H1 (cell line): Measurements from ENCODE around the gene WDFY4. TPM values are rescaled to one million over a fixed set of nuclear protein-coding genes. Genes with fewer than 3 reads are reported as not detected.

Experiments used
- CTCF ChIA-PET: fragments of 300-600 bp; sonication (Branson Sonifier 250); formaldehyde crosslinking; loops from one replicate; lab custom pipeline; 2021; ENCODE audit not compliant: partially characterized antibody; lab: Charles Lee
- POLR2A ChIA-PET: fragments of 300-600 bp; sonication (Branson Sonifier 250); formaldehyde crosslinking; loops from one replicate; lab custom pipeline; 2021; ENCODE audit warnings: inconsistent platforms; ENCODE audit not compliant: partially characterized antibody; lab: Charles Lee
- DNase-seq, 2 experiments: peaks; one replicate each; pipeline versions ENCODE4 v3.0.0 to v3.0.0-alpha.2; 2010 to 2022; ENCODE audit warnings: low spot score in 2 of 2, low read depth in 1 of 2, mixed read lengths in 1 of 2
- FAIRE-seq: peaks from 2 replicates; lab custom pipeline; 2011; peaks lifted over from hg19 to GRCh38; lab: Jason Lieb, UNC
- H2AFZ ChIP-seq: 2 replicates; pipeline ENCODE4 v1.8.1; 2012; ENCODE audit warnings: low read length, inconsistent platforms
- H2AK5ac ChIP-seq: 2 replicates; pipeline ENCODE4 v1.6.1; 2013; ENCODE audit warnings: low read depth, low read length
- H2BK120ac ChIP-seq: replicated peaks from 2 replicates; pipeline ENCODE3; 2013; ENCODE audit warnings: low read depth, low read length, inconsistent platforms
- H2BK12ac ChIP-seq: 2 replicates; pipeline ENCODE4 v1.6.1; 2013; ENCODE audit warnings: low read depth, low read length
- H2BK15ac ChIP-seq: 2 replicates; pipeline ENCODE4 v1.6.1; 2013; ENCODE audit warnings: low read length
- H2BK20ac ChIP-seq: 2 replicates; pipeline ENCODE4 v1.6.1; 2013; ENCODE audit warnings: low read length
- H2BK5ac ChIP-seq: 2 replicates; pipeline ENCODE4 v1.6.1; 2013; ENCODE audit warnings: low read depth, low read length
- H3K14ac ChIP-seq: 2 replicates; pipeline ENCODE4 v1.6.1; 2013; ENCODE audit warnings: inconsistent platforms; ENCODE audit not compliant: insufficient read length
- H3K18ac ChIP-seq: 2 replicates; pipeline ENCODE4 v1.6.1; 2013; ENCODE audit warnings: low read length; ENCODE audit errors: extremely low read depth
- H3K23ac ChIP-seq: 2 replicates; pipeline ENCODE4 v1.6.1; 2013; ENCODE audit warnings: inconsistent platforms; ENCODE audit not compliant: insufficient read length
- H3K23me2 ChIP-seq: 2 replicates; pipeline ENCODE4 v1.6.1; 2013; ENCODE audit warnings: low read depth, low read length
- H3K27ac ChIP-seq: 2 replicates; pipeline ENCODE4 v1.6.1; 2011; ENCODE audit warnings: low read depth, low read length, inconsistent platforms
- H3K27me3 ChIP-seq, 4 experiments: replicated peaks in 1 of 4; 1 replicate in 1 of 4; 2 replicates in 3 of 4; pipeline versions ENCODE4 v1.6.1 to v1.8.1; 2011 to 2013; ENCODE audit warnings: low read length in 3 of 4, mild to moderate bottlenecking in 3 of 4, inconsistent platforms in 2 of 4, mixed read lengths in 2 of 4, moderate library complexity in 1 of 4; ENCODE audit not compliant: control insufficient read depth in 3 of 4, insufficient read depth in 3 of 4; ENCODE audit errors: extremely low read depth in 1 of 4
- H3K36me3 ChIP-seq, 4 experiments: 2 replicates each; pipeline versions ENCODE4 v1.6.1 to v1.8.1; 2011 to 2013; ENCODE audit warnings: mild to moderate bottlenecking in 4 of 4, low read length in 3 of 4, moderate library complexity in 2 of 4, control low read depth in 1 of 4, inconsistent platforms in 1 of 4; ENCODE audit not compliant: insufficient read depth in 4 of 4, control insufficient read depth in 2 of 4
- H3K4ac ChIP-seq: replicated peaks from 2 replicates; pipeline ENCODE3; 2013; ENCODE audit warnings: low read length, low read depth, mixed read lengths, inconsistent platforms; ENCODE audit not compliant: insufficient read length
- H3K4me1 ChIP-seq, 4 experiments: replicated peaks in 1 of 4; 1 replicate in 1 of 4; 2 replicates in 3 of 4; pipeline versions ENCODE4 v1.6.1 to v1.8.1; 2011 to 2013; ENCODE audit warnings: low read length in 3 of 4, inconsistent platforms in 2 of 4, mixed read lengths in 1 of 4; ENCODE audit not compliant: insufficient read depth in 4 of 4, control insufficient read depth in 3 of 4
- H3K4me2 ChIP-seq, 2 experiments: 2 replicates each; pipeline versions ENCODE4 v1.6.1 to v1.8.1; 2011 to 2013; ENCODE audit warnings: low read depth in 2 of 2, low read length in 2 of 2, control low read depth in 1 of 2, inconsistent platforms in 1 of 2, mild to moderate bottlenecking in 1 of 2; ENCODE audit not compliant: insufficient read depth in 1 of 2
- H3K4me3 ChIP-seq, 4 experiments: fragments of 200-600, 300-600 bp in 1 of 4; sonication (generic), shearing (Covaris generic), sonication (Bioruptor Twin) in 1 of 4; 2 replicates each; pipeline versions ENCODE4 v1.5.1 to v1.8.1; 2011 to 2016; ENCODE audit warnings: low read length in 4 of 4, low read depth in 3 of 4, control low read depth in 2 of 4, inconsistent platforms in 2 of 4, mild to moderate bottlenecking in 2 of 4, mixed read lengths in 1 of 4, moderate library complexity in 1 of 4; ENCODE audit not compliant: insufficient read depth in 2 of 4; ENCODE audit errors: extremely low read depth in 1 of 4
- H3K56ac ChIP-seq: replicated peaks from 2 replicates; pipeline ENCODE3; 2013; ENCODE audit warnings: low read depth, mild to moderate bottlenecking, mixed read lengths, low read length, inconsistent platforms; ENCODE audit not compliant: insufficient read length
- H3K79me1 ChIP-seq: 2 replicates; pipeline ENCODE4 v1.6.1; 2013; ENCODE audit warnings: low read depth, low read length, control low read depth
- H3K79me2 ChIP-seq, 2 experiments: 2 replicates each; pipeline versions ENCODE4 v1.6.1 to v1.8.1; 2012 to 2013; ENCODE audit warnings: low read length in 2 of 2, mild to moderate bottlenecking in 2 of 2, inconsistent platforms in 1 of 2; ENCODE audit not compliant: insufficient read depth in 2 of 2, control insufficient read depth in 1 of 2
- H3K9ac ChIP-seq, 4 experiments: replicated peaks in 1 of 4; 1 replicate in 1 of 4; 2 replicates in 3 of 4; pipeline versions ENCODE4 v1.6.1 to v1.8.1; 2011 to 2013; ENCODE audit warnings: low read depth in 3 of 4, low read length in 3 of 4, control low read depth in 2 of 4, mild to moderate bottlenecking in 2 of 4, moderate library complexity in 2 of 4, inconsistent platforms in 1 of 4; ENCODE audit errors: extremely low read depth in 1 of 4
- H3K9me3 ChIP-seq, 2 experiments: 2 replicates each; pipeline versions ENCODE4 v1.6.1 to v1.8.1; 2012 to 2013; ENCODE audit warnings: mild to moderate bottlenecking in 2 of 2, moderate library complexity in 2 of 2, control low read depth in 1 of 2, inconsistent platforms in 1 of 2, low read depth in 1 of 2, low read length in 1 of 2, mixed read lengths in 1 of 2; ENCODE audit not compliant: insufficient read depth in 2 of 2
- H4K20me1 ChIP-seq, 2 experiments: replicated peaks in 1 of 2; 2 replicates each; pipeline versions ENCODE3 to v1.8.1; 2011 to 2013; ENCODE audit warnings: inconsistent platforms in 2 of 2, low read length in 2 of 2, mild to moderate bottlenecking in 1 of 2; ENCODE audit not compliant: insufficient read depth in 2 of 2, control insufficient read depth in 1 of 2
- H4K5ac ChIP-seq: 2 replicates; pipeline ENCODE4 v1.6.1; 2013; ENCODE audit warnings: low read length, low read depth, mixed read lengths, inconsistent platforms; ENCODE audit not compliant: insufficient read length
- H4K8ac ChIP-seq: 2 replicates; pipeline ENCODE4 v1.8.0; 2013; ENCODE audit warnings: mild to moderate bottlenecking, moderate library complexity, low read length, inconsistent platforms; ENCODE audit not compliant: insufficient read depth; ENCODE audit errors: extremely low read depth
- H4K91ac ChIP-seq: replicated peaks from 2 replicates; pipeline ENCODE3; 2013; ENCODE audit warnings: low read length, mixed read lengths, inconsistent platforms; ENCODE audit not compliant: insufficient read length
- BRCA1 ChIP-seq: IDR thresholded peaks from 2 replicates; pipeline ENCODE4 v1.6.1; 2012; ENCODE audit warnings: low read depth, low read length, improper control_type of control experiment
- CBX5 ChIP-seq: fragments of 300-800, 300-1000 bp; sonication (generic); IDR thresholded peaks from 2 replicates; pipeline ENCODE4 v1.7.1; 2016; ENCODE audit warnings: antibody characterized with exemption, low read length, low read depth
- CHD2 ChIP-seq: IDR thresholded peaks from 2 replicates; pipeline ENCODE4 v1.6.1; 2012; ENCODE audit warnings: low read length, improper control_type of control experiment
- CREB1 ChIP-seq: IDR thresholded peaks from 2 replicates; pipeline ENCODE4 v1.6.1; 2012; ENCODE audit warnings: inconsistent platforms
- EZH2 ChIP-seq: fragments of 200-600 bp; sonication (generic); IDR thresholded peaks from 2 replicates; pipeline ENCODE4 v1.7.1; 2012; ENCODE audit warnings: low read depth, mild to moderate bottlenecking, moderate library complexity, low read length, inconsistent platforms; ENCODE audit not compliant: severe bottlenecking
- KDM1A ChIP-seq: fragments of 200-600, 300-600 bp; sonication (generic); IDR thresholded peaks from 2 replicates; pipeline ENCODE4 v1.7.1; 2016; ENCODE audit warnings: mild to moderate bottlenecking, low read length, borderline replicate concordance
- POLR2A ChIP-seq, 2 experiments: IDR thresholded peaks; 1 replicate in 1 of 2; 2 replicates in 1 of 2; pipeline ENCODE4 v1.6.1; 2011; ENCODE audit warnings: low read depth in 2 of 2, low read length in 2 of 2, mild to moderate bottlenecking in 2 of 2; ENCODE audit errors: control extremely low read depth in 1 of 2
- POLR2AphosphoS5 ChIP-seq: IDR thresholded peaks from 2 replicates; pipeline ENCODE4 v1.6.1; 2011; ENCODE audit warnings: low read depth, low read length
- POU5F1 ChIP-seq: IDR thresholded peaks from 2 replicates; pipeline ENCODE4 v1.6.1; 2011; ENCODE audit warnings: low read depth, mild to moderate bottlenecking, low read length, moderate library complexity
- RXRA ChIP-seq: IDR thresholded peaks from 2 replicates; pipeline ENCODE4 v1.6.1; 2011; ENCODE audit warnings: low read depth, mild to moderate bottlenecking, low read length, moderate library complexity; ENCODE audit not compliant: insufficient read depth
- SIN3A ChIP-seq, 2 experiments: IDR thresholded peaks in 1 of 2; conservative IDR thresholded peaks in 1 of 2; 2 replicates each; pipeline ENCODE4 v1.6.1; 2011 to 2012; ENCODE audit warnings: low read length in 2 of 2, improper control_type of control experiment in 1 of 2, low read depth in 1 of 2, mild to moderate bottlenecking in 1 of 2
- SP1 ChIP-seq: IDR thresholded peaks from 2 replicates; pipeline ENCODE4 v1.6.1; 2011; ENCODE audit warnings: low read depth, low read length
- SP2 ChIP-seq: IDR thresholded peaks from 2 replicates; pipeline ENCODE4 v1.6.1; 2012; ENCODE audit warnings: mild to moderate bottlenecking, low read length, inconsistent platforms
- TEAD4 ChIP-seq: IDR thresholded peaks from 2 replicates; pipeline ENCODE4 v1.6.1; 2012; ENCODE audit warnings: low read depth, low read length, inconsistent platforms, mixed read lengths
- YY1 ChIP-seq: IDR thresholded peaks from 2 replicates; pipeline ENCODE4 v1.6.1; 2011; ENCODE audit warnings: low read depth, mild to moderate bottlenecking, low read length
- WGBS, 2 experiments: shearing (Covaris generic) in 1 of 2; methylation state at CpG; one replicate each; pipeline versions ENCODE4 v1.1.6 to v1.1.7; 2013 to 2015; ENCODE audit warnings: low lambda C conversion rate in 2 of 2, mixed read lengths in 2 of 2, inconsistent platforms in 1 of 2, low coverage in 1 of 2, missing lambda C conversion rate in 1 of 2; ENCODE audit not compliant: insufficient replicate concordance in 2 of 2, insufficient coverage in 1 of 2, insufficient read length in 1 of 2; ENCODE audit errors: extremely low coverage in 1 of 2, missing lambda C conversion rate in 1 of 2; 5-methylcytosine and 5-hydroxymethylcytosine counted together
- polyA plus RNA-seq, 7 experiments: library from polyadenylated mRNA; depleted of rRNA in 3 of 7; stranded (reverse) in 5 of 7; unstranded in 2 of 7; fragments of >200 nt in 5 of 7; fragments of 200-250 nt in 2 of 7; gene quantifications; 1 replicate in 5 of 7; 2 replicates in 1 of 7; 4 replicates in 1 of 7; pipeline versions ENCODE4 v1.2.1 to v1.2.3, GENCODE V29; 2011 to 2013; ENCODE audit warnings: missing spikeins in 2 of 7, mixed read lengths in 2 of 7
- total RNA-seq: library from RNA; stranded (reverse); fragmentation: NEBNext Ultra II Directional; extraction: Animal tissue kit (Norgen Biotek cat#: 25700); gene quantifications from 2 replicates; pipeline ENCODE4 v1.2.1, GENCODE V29; 2021

WDFY4 gene
- total and polyA plus RNA-seq, 2 of the 8 experiments (the other 6 are each of a cell fraction or from before 2014, with no cell fraction given): not detected

DNA sequence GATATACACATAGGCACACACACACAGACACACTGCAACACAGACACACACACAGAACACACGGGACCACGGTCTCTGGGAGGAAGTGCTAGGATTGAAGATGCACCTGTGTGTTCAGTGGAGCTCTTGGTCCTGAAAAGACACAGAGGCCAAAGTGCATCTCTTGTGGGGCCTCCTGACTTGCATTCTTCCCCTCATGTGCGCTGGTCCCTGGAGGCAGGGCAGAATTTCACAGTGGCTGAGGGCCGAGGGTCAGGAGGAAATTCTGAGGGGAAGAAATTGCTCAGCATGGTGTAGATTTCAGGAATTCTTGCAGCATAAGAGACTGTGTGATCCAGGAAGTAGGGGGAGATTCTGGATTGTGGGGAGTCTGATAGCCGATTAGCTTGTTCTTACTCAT lies 35.9 kb downstream of the WDFY4 start:
- H3K9me3 ChIP-seq: no peaks in the 10 kb centered on the region
- no peak overlapping the region for H4K5ac ChIP-seq
- 89% methylated on average over 5 of the region's 5 CpGs; no CpG with 5 or more reads in 1 of the 2 experiments for WGBS, 2 experiments
- CTCF ChIA-PET: interaction anchor here (1.2 kb wide), 1 partner anchor 15 kb away, joined by 3 read pairs; no protein-coding TSS in a partner anchor
- H3K23ac ChIP-seq: no peak overlapping the region
- DNase-seq: no peak
- H3K4me3 ChIP-seq: no peak overlapping the region
- H2BK20ac ChIP-seq: 0 out of 2 replicates have a peak overlapping the region, but pooled peaks have one; percentile 10
- H2BK15ac ChIP-seq: no peak overlapping the region
- H2BK5ac ChIP-seq: no peak overlapping the region
- no peak overlapping the region for H3K4me2 ChIP-seq
- H3K18ac ChIP-seq: no peak overlapping the region
- H3K79me1 ChIP-seq: no peaks in the 10 kb centered on the region
- no peak overlapping the region; the same call in 1 of the 2 replicates for H2AFZ ChIP-seq
- H4K91ac ChIP-seq: no peak overlapping the region
- no peak overlapping the region for H3K27ac ChIP-seq
- H3K56ac ChIP-seq: no peak overlapping the region
- peaks cover 0 to 3% of the 10 kb centered on the region in 2 experiments for H4K20me1 ChIP-seq
- H3K9ac ChIP-seq: 0 out of 7 replicates have a peak overlapping the region, but pooled peaks of 1 of the 4 experiments have one; percentile 22
- no peak overlapping the region for H2BK120ac ChIP-seq
- no peaks in the 10 kb centered on the region for H3K27me3 ChIP-seq
- H3K4ac ChIP-seq: no peak overlapping the region
- no peak overlapping the region for H2AK5ac ChIP-seq
- H3K4me1 ChIP-seq: no peaks in the 10 kb centered on the region; a peak in 1 of 7 replicates
- no peaks in the 10 kb centered on the region for H3K36me3 ChIP-seq
- no peak overlapping the region for H3K14ac ChIP-seq
- 0 out of 2 replicates have a peak overlapping the region, but pooled peaks have one; percentile 50 for H2BK12ac ChIP-seq
- POLR2A ChIA-PET: no interaction called here
- H4K8ac ChIP-seq: no peak overlapping the region
- H3K23me2 ChIP-seq: peaks cover 4% of the 10 kb centered on the region; the same call in 1 of the 2 replicates
- FAIRE-seq: no peak
- H3K79me2 ChIP-seq: no peaks in the 10 kb centered on the region
- TF ChIP-seq RXRA (no peak), KDM1A (no peak), CBX5 (no peak), POLR2AphosphoS5 (no peak), TEAD4 (no peak), CHD2 (no peak), CREB1 (no peak), POU5F1 (no peak), SIN3A (conservative IDR thresholded peaks at IDR 0.05 in 1 of 2, IDR thresholded peaks at IDR 0.05 in 1 of 2; ENCODE audit: low read depth in 1 of 2, low read length in 2 of 2) (no peak), YY1 (no peak), SP2 (no peak), POLR2A (IDR thresholded peaks at IDR 0.05; ENCODE audit: control extremely low read depth in 1 of 2, low read depth in 2 of 2, low read length in 2 of 2) (no peak), EZH2 (no peak), BRCA1 (no peak), SP1 (no peak)
